GM19324 (cell line): ENCODE data around the gene NRAS.

Experiments
- ATAC-seq: cut with Tn5 transposase; IDR thresholded peaks from one replicate; pipeline ENCODE4 v1.9.1; 2021; ENCODE audit warnings: mild to moderate bottlenecking, moderate library complexity; ENCODE audit not compliant: unreplicated experiment, low FRiP score

NRAS gene

DNA sequence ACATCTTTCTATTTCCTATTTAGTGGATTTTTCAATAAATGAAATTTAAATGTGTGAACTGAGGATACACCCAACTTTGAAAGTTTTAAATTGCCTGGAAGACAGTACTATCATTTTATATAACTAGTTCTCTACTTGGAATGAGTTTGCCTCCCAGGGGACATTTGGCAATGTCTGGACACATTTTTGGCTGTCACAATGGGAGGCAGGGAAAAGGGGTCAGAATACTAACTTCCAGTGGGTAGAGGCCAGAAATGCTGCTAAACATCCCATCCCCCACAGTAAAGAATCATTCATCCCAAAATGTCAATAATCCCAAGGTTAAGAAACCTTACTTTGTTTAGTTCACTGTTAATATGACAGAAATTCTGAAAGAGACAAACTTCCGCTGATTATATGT is 13.2 kb upstream of the NRAS start:
- no peak for ATAC-seq

- ATAC-seq = no peak
These were observed 12.0 kb upstream of the NRAS start for GRCh38 chr1:114728553-114728952.

DNA sequence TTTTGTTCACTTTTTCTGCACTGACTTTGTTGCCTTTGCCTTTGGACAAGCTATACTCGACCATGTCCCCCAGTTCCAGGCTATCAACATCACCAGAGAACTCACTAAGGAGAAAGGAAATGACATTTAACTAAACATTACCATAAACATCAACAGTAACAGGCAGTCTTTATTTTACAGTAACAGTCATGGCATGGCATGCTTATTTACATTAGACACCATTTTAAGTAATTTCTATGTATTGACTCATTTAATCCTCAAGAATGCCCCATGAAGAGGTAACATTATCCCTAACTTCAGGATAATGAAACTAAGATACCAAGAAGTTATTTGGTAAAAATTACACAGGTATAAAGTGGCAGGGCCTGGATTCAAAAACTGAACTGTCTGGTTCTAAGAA is 8.7 kb upstream of the NRAS start:
- ATAC-seq = no peak

- no peak for ATAC-seq
These were observed 7.3 kb upstream of the NRAS start for GRCh38 chr1:114723915-114724314.

- no peak for ATAC-seq
These were observed 6.9 kb upstream of the NRAS start for GRCh38 chr1:114723457-114723856.

GRCh38 chr1:114720492-114720891 is 3.9 kb upstream of the NRAS start:
- ATAC-seq = no peak

DNA sequence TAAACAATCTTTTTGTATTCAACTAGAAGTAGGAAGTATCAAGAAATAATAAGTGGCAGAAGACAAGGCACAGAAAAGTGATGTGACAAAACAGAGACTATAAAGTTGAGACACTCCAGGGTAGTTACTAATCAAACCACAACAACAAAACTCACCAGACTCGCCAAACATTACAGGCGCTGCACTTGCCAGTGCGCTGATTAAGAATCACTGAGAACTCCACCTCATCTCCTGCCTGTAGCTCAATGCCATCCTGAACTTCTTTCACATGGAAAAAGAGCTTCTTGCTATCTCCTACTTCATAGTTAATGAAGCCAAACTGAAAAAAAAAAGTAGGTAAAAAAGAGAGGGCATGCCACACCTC is 2.8 kb upstream of the NRAS start:
- no peak for ATAC-seq

DNA sequence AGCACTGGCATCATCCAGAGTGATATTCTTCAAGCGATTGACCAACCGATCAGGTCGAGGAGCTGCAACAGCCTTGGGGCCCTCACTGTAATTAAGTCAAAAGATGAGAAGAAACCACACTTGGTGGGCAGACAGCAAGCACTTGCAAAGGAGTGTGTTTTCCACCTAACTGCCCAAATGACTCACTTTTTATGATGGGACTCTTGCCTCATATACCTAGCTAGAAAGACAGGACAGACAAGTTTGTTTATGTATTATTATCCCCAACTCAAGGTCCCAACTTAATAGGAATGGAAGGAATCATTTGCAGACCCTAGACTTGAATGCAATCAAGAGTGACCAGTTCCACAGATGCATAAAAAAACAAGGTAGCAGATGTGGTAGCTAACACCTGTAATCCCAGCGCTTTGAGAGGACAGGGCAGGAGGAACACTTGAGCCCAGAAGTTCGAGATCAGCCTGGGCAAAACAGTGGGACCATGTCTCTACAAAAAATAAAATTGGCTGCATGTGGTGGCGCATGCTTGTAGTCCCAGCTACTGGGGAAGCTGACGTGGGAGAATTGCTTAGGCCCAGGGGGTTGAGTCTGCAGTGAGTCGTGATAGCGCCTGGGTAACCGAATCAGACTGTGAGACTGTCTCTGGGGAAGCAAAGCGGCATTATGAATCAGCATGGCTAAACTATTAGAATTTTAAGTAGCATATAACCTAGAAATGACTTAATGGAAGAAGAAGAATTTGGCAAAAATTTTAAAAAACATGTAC is 2.3 kb upstream of the NRAS start:
- ATAC-seq = no peak

- no peak for ATAC-seq
These were observed 643 bp downstream of the NRAS start for GRCh38 chr1:114715952-114716303.

- ATAC-seq = no peak
These were observed 3.6 kb downstream of the NRAS start for GRCh38 chr1:114712977-114713376.

- no peak for ATAC-seq
These were observed 6.2 kb downstream of the NRAS start for GRCh38 chr1:114710360-114710759.

DNA sequence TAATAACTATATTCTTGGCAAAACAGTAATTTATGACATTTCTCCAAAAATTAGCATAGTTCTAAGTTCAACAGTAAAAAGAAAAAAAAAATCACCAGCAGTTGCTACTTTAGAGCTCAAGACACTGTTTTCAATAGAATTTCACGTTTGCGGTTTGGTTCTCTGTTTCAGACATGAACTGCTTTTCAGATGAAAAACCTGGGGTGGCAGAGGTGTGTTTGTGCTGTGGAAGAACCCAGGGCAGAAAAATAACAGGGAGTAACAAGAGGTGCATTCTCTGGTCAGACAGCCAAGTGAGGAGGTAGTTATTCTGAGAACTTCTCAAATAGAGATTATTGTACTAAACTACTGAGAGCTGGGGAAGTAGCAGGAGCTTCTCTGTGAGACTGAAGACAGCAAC is 9.0 kb downstream of the NRAS start:
- ATAC-seq = no peak

- ATAC-seq = no peak
These were observed 13.3 kb downstream of the NRAS start for GRCh38 chr1:114703242-114703641.

GRCh38 chr1:114702737-114703136 is 13.8 kb downstream of the NRAS start:
- ATAC-seq = no peak

DNA sequence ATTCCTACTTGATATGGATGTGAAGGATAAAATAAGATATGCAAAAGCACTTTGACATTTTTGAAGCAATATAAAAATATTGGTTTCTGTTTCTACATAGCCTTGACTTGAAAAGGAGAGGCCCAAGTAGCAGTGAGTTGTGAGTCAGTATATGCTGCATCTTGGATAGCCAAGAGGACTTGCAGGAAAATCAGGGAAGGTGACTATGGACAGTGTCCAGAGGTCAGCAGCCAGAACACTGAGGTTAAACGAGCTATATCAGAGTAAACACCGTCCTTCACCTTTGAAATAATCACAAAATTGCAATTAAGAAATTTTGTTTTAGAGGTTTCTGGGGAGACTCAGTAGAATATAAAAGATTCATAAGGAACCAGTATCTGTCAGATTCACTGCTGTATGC is 14.6 kb downstream of the NRAS start:
- no peak for ATAC-seq

GRCh38 chr1:114700036-114700600 is 16.5 kb downstream of the NRAS start:
- no peak for ATAC-seq

DNA sequence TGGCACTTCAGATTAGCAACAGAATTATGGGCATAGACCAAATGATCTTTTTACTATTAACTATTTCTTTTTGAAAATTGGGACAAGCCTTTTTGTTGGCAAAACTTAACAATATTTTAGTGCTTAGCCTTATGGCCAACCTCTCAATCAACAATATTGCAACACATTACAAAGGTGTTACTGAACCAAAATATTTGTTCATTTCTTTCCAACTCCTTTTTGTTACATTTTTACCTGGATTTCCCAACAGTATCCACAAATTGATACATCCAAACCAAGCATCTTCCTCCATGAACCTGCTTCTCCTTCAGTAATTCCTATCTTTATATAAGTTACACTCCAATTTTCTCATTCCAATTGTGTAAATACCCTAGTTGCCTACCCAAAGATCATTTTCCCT is 19.8 kb downstream of the NRAS start:
- ATAC-seq = no peak

GRCh38 chr1:114695430-114696058 is 21.0 kb downstream of the NRAS start, which contains the start of gene AMPD1:
AMPD1 (minus strand) TSS chr1:114695546; CDS start chr1:114695471, 75 bp downstream.
- no peak for ATAC-seq

- no peak for ATAC-seq
These were observed 21.8 kb downstream of the NRAS start for GRCh38 chr1:114694540-114695310.

- no peak for ATAC-seq
These were observed 23.6 kb downstream of the NRAS start for GRCh38 chr1:114692947-114693346.

DNA sequence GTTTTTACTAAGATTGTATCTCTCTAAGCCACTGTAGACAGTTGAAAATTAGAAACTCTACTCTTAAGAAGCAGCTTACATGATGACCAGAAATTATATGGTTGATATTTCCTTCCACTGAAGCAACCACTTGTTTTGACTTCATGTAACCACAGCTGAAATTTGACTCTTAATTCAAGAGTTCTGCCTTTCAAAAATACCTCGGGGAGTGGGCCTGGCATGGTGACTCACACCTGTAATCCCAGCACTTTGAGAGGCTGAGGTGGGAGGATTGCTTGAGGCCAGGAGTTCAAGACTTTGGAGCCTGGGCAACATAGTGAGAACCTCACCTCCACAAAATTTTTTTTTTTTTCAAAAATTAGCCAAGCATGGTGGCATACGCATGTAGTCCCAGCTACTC is 25.5 kb downstream of the NRAS start:
- no peak for ATAC-seq
